Fibroblast of pulmonary artery (primary cell): ENCODE data around the gene SCIN.

ENCODE experiments used
- DNase-seq: peaks from one replicate; pipeline ENCODE4 v3.0.0-alpha.2; 2010; ENCODE audit warnings: low read depth
- H3K4me3 ChIP-seq: replicated peaks from 2 replicates; pipeline ENCODE4 v1.5.1; 2011; ENCODE audit warnings: low read depth, mild to moderate bottlenecking, control low read depth, low read length, moderate library complexity
- CTCF ChIP-seq: IDR thresholded peaks from 2 replicates; pipeline ENCODE4 v1.5.1; 2011; ENCODE audit warnings: mild to moderate bottlenecking, control low read depth, low read length, inconsistent platforms; ENCODE audit errors: missing control alignments

SCIN gene

GRCh38 chr7:12594122-12594897 lies 23.8 kb downstream of the SCIN start:
- TF ChIP-seq CTCF = no peak
- no peak overlapping the region for H3K4me3 ChIP-seq
- DNase-seq = no peak

GRCh38 chr7:12595148-12595547 lies 24.6 kb downstream of the SCIN start:
- no peak for TF ChIP-seq CTCF
- H3K4me3 ChIP-seq = no peak overlapping the region
- no peak for DNase-seq

- no peak overlapping the region for H3K4me3 ChIP-seq
- TF ChIP-seq CTCF = no peak
- DNase-seq = no peak
Observed at GRCh38 chr7:12596225-12596790, 25.8 kb downstream of the SCIN start.

GRCh38 chr7:12601302-12601869 lies 30.9 kb downstream of the SCIN start:
- DNase-seq = no peak
- H3K4me3 ChIP-seq = no peak overlapping the region
- TF ChIP-seq CTCF = no peak

- DNase-seq = no peak
Observed at GRCh38 chr7:12607134-12607533, 36.6 kb downstream of the SCIN start.

GRCh38 chr7:12609561-12609960 lies 39.0 kb downstream of the SCIN start:
- H3K4me3 ChIP-seq = no peak overlapping the region
- no peak for DNase-seq
- TF ChIP-seq CTCF = no peak

More at GRCh38 chr7:12607134-12607533, 36.6 kb downstream of the SCIN start:
- no peak for TF ChIP-seq CTCF
- no peak overlapping the region for H3K4me3 ChIP-seq
